ENCODE results near the gene GUCD1.
A peak's percentile ranks its signal among the peaks of the same experiment; 100 is the strongest.

DNA sequence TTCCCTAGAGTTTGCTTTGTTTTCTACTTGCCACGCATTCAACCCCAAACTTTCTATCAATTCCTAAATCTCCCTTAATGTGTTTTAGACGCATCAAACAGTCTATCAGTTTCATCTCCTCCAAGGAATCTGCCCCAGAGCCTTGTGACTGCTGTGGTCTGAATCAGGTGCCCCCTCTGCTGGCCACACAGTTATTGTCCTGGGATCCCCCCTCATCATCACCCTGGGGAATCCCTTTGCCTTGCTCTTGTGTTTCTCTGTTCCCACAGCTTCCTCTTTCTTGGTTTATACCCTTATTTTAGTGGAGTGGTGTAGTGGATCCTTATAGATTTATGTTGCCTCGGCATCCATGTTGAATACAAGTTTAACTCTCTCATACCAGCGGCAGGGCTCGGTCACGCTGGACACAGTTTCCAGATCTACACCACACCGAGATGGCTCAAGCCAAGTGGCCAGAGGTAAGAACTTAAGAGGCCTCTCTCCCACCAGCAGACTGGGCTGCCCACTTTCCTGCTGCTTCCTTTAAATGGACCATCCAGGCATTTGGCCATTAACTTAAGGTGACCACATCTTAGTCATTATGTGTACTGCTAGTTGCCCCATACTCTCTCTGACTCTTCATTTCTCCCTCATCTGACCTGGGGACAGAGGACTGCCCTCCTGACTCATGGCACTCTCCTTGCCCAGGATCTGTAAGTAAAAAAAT is 51.6 kb downstream of the GUCD1 start:
- TF ChIP-seq, protein P1, sequence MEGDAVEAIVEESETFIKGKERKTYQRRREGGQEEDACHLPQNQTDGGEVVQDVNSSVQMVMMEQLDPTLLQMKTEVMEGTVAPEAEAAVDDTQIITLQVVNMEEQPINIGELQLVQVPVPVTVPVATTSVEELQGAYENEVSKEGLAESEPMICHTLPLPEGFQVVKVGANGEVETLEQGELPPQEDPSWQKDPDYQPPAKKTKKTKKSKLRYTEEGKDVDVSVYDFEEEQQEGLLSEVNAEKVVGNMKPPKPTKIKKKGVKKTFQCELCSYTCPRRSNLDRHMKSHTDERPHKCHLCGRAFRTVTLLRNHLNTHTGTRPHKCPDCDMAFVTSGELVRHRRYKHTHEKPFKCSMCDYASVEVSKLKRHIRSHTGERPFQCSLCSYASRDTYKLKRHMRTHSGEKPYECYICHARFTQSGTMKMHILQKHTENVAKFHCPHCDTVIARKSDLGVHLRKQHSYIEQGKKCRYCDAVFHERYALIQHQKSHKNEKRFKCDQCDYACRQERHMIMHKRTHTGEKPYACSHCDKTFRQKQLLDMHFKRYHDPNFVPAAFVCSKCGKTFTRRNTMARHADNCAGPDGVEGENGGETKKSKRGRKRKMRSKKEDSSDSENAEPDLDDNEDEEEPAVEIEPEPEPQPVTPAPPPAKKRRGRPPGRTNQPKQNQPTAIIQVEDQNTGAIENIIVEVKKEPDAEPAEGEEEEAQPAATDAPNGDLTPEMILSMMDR (IDR thresholded peaks at IDR 0.05), result peak; percentile 51 to 80 (median 74)
- TF ChIP-seq POLR2A (IDR thresholded peaks at IDR 0.05), result no peak

Data from adrenal gland (tissue), 5 donors.